HPDE6-E6E7 (cell line): ENCODE measurements around the gene B4GALNT4.
A peak's percentile ranks its signal among the peaks of the same experiment; 100 is the strongest.
"Not testable (repeated sequence)": the region's sequence is repeated elsewhere in the genome, so short reads cannot be mapped to it uniquely, and the experiment has no call there.

Experiments
- DNase-seq: peaks from one replicate; pipeline ENCODE4 v3.0.0; 2011; ENCODE audit warnings: missing footprints; ENCODE audit errors: extremely low spot score

The B4GALNT4 gene

GRCh38 chr11:406796-407650, 37.7 kb downstream of the B4GALNT4 start:
- DNase-seq, result peak; percentile 73

- DNase-seq, result no peak
Measured at GRCh38 chr11:407651-408123, 38.4 kb downstream of the B4GALNT4 start.

- no peak for DNase-seq
Measured at GRCh38 chr11:408154-409007, 39.1 kb downstream of the B4GALNT4 start.

GRCh38 chr11:409008-409599, 39.8 kb downstream of the B4GALNT4 start:
- no peak for DNase-seq

- no peak for DNase-seq
Measured at GRCh38 chr11:409600-410483, 40.5 kb downstream of the B4GALNT4 start.

GRCh38 chr11:410711-411110, 41.4 kb downstream of the B4GALNT4 start:
- DNase-seq, result not testable (repeated sequence)

GRCh38 chr11:411520-411919, 42.2 kb downstream of the B4GALNT4 start:
- DNase-seq, result not testable (repeated sequence)

- DNase-seq, result no peak
Measured at GRCh38 chr11:412641-413119, 43.4 kb downstream of the B4GALNT4 start.

- no peak for DNase-seq
Measured at GRCh38 chr11:413120-414081, 44.1 kb downstream of the B4GALNT4 start.

- DNase-seq, result no peak
Measured at GRCh38 chr11:414318-414857, 45.1 kb downstream of the B4GALNT4 start.

- no peak for DNase-seq
Measured at GRCh38 chr11:415640-416041, 46.3 kb downstream of the B4GALNT4 start.

GRCh38 chr11:416051-416756, 46.9 kb downstream of the B4GALNT4 start:
- no peak for DNase-seq

- no peak for DNase-seq
Measured at GRCh38 chr11:416757-417621, 47.7 kb downstream of the B4GALNT4 start.

GRCh38 chr11:417652-418342, 48.5 kb downstream of the B4GALNT4 start:
- DNase-seq, result no peak

- no peak for DNase-seq
Measured at GRCh38 chr11:418343-419247, 49.3 kb downstream of the B4GALNT4 start.
